ENCODE measurements around the gene GIGYF2. TPM values are rescaled to one million over a fixed set of nuclear protein-coding genes. Genes with fewer than 3 reads are reported as not detected.
"Not testable (repeated sequence)": the region's sequence is repeated elsewhere in the genome, so short reads cannot be mapped to it uniquely, and the experiment has no call there.

GIGYF2 gene
- total RNA-seq, 1 donor from 2014 or later: 75.2 TPM

- intact Hi-C loops (cut with micrococcal nuclease): no loop called here
Observed at GRCh38 chr2:232687382-232688160, 9.6 kb upstream of the GIGYF2 start.

DNA sequence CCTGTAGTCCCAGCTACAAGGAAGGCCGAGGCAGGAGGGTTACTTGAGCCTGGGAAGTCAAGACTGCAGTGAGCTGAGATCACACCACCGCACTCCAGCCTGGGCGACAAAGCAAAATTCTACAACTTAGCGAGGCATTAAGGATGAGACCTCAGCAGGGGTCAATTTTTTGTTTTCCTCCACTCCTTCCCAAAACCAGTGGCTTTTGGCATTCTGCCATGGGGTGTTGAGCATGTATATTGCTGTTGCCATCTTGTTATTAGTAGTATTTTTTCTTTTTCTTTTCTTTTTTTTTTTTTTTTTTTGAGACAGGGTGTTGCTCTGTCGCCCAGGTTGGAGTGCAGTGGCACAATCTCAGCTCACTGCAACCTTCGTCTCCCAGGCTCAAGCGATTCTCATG is 8.9 kb upstream of the GIGYF2 start:
- intact Hi-C loops (cut with micrococcal nuclease): no loop called here

GRCh38 chr2:232689152-232689910 is 7.8 kb upstream of the GIGYF2 start:
- intact Hi-C loops (cut with micrococcal nuclease): no loop called here

- intact Hi-C loops (cut with micrococcal nuclease): not testable (repeated sequence)
Observed at GRCh38 chr2:232691117-232691516, 6.0 kb upstream of the GIGYF2 start.

DNA sequence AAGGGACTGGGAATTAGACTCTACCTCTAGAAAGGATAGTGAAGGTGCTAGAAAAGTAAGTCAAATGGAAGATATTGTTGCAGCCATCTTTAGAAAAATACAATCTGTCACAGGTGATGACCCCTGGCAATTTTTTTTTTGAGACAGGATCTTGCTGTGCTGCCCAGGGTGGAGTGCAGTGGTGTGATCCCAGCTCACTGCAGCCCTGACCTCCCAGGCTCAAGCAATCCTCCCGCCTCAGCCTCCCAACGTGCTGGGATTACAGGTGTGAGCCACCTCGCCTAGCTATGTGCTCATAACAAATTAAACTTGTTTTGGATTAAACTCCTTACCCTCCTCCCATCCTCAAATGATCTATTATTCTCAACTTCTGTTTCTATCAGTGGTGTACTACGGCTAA is 3.8 kb upstream of the GIGYF2 start:
- intact Hi-C loops (cut with micrococcal nuclease): no loop called here

- intact Hi-C loops (cut with micrococcal nuclease): loop anchor here (1.0 to 5.0 kb wide), 14 partner anchors 90 to 1161 kb away; partner anchors contain the start of genes ATG16L1, DGKD, DIS3L2 and EIF4E2
Observed at GRCh38 chr2:232696609-232697058, 497 bp upstream of the GIGYF2 start.

DNA sequence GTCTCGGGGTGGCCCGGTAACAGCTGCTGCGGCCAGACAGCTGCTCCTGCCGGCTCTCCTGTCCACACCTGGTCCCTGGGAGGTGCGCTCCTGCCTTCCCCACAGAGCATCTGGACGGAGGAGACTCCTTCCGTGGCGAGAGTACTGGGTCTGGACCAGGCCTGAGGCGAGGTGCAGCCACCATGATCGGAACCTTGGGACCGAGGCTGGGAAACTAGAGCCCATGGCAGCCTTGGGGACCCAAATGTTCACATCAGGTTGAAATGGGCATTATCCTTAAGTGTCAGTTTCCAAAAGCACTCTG is 628 bp downstream of the GIGYF2 start:
- intact Hi-C loops (cut with micrococcal nuclease): loop anchor here (1.0 to 5.0 kb wide), 14 partner anchors 91 to 1160 kb away; partner anchors contain the start of genes ATG16L1, DGKD, DIS3L2 and EIF4E2

DNA sequence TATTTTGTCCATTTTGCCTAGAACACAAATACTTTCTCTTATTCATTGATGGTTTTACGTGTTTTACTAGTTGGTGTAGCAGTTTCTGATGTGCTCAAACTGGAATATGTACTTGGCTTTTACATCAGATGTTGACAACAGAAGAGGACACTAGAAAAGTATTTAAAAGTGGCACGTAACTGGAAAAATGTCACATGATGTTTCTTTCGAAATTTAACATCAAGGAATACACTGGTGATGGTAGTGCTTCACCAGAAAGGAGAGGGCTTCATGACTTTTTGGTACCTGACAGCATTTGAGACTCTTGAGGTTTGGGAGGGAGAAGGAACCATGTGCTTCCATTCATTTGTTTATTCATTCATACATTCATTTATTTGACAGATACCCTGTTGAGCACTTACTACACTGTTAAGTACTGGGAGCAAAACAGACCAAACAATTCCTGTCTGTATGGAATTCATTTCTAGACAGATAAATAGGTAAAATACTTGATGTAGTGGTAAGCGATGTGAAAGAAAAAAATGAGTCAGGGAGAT is 1.5 kb downstream of the GIGYF2 start:
- intact Hi-C loops (cut with micrococcal nuclease): loop anchor here (5.0 kb wide), 9 partner anchors 379 to 1159 kb away; partner anchors contain the start of genes ATG16L1, PTMA and USP40

DNA sequence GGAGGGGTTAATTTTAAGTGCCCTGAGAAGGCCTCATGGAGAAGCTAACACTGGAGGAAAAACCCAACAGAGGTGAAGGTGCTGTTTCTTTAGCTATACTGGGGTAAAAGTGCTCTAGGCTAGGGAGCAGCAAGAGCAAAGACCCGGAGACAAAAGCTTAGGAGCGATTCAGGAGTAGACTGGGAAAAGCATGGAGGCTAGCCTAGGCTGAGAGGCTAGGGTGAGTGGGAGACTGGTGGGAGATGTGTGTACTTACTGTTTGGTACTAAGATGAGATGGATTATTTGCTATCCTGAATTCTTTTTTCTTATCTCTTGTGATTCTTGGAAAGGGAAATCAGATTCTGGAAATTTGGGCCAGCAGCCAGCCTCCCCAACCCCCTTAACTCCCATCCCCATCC is 2.0 kb downstream of the GIGYF2 start:
- intact Hi-C loops (cut with micrococcal nuclease): loop anchor here (5.0 kb wide), 9 partner anchors 378 to 1158 kb away; partner anchors contain the start of genes ATG16L1, PTMA and USP40

- intact Hi-C loops (cut with micrococcal nuclease): no loop called here
Observed at GRCh38 chr2:232700154-232700553, 3.0 kb downstream of the GIGYF2 start.

GRCh38 chr2:232707076-232707475 is 9.9 kb downstream of the GIGYF2 start:
- intact Hi-C loops (cut with micrococcal nuclease): no loop called here

DNA sequence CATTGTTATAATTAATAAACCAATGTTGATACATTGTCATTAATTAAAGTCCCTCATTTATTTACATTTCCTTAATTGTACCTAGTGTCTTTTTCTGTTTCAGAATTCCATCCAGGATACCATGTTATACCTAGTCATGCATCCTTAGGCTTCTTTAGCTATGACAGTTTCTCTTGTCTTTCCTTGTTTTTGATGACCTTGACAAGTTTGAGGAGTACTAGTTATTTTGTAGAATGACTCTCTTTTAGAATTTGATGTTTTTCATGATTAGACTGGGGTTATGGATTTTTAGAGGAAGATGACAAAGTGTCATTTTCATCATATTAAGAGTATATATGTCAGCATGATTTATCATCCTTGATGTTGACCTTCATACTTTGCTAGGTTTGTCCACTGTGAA is 16.4 kb downstream of the GIGYF2 start:
- intact Hi-C loops (cut with micrococcal nuclease): no loop called here

DNA sequence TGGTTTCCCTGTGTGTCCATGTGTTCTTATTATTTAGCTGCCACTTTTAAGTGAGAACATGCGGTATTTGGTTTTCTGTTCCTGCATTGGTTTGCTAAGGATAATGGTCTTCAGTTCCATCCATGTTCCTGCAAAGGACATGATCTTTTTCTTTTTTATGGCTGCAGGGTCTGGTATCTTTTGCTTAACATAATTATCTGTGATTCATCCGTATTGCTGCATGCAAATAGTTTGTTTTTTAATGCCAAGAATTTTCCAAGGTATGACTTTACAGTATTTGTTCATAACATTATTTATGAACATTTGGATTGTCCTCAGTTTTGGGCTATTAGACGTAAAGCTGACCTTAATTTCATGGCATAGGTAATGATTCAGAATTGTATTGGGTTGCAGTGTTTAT is 17.8 kb downstream of the GIGYF2 start:
- intact Hi-C loops (cut with micrococcal nuclease): no loop called here

GRCh38 chr2:232720056-232720455 is 22.9 kb downstream of the GIGYF2 start:
- intact Hi-C loops (cut with micrococcal nuclease): not testable (repeated sequence)

- intact Hi-C loops (cut with micrococcal nuclease): no loop called here
Observed at GRCh38 chr2:232721261-232721660, 24.1 kb downstream of the GIGYF2 start.

GRCh38 chr2:232721882-232722281 is 24.8 kb downstream of the GIGYF2 start:
- intact Hi-C loops (cut with micrococcal nuclease): no loop called here

DNA sequence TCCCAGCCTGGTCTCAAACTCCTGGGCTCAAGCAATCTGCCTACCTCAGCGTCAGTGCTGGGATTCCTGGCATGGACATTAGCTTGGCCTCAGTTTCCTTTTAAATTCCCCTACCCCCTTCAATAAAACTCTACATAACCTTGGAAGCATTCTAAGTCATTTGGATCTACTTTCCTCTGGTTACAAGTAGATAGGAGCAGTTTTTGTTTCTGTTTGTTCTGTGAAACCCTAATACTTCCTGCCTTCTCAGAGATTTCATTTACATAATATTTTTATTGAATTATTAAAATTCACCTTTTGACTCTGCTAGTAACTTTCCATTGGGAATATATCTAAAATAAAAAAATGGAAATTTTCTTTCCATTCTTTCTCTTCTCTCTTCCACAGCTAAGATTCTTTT is 25.9 kb downstream of the GIGYF2 start:
- intact Hi-C loops (cut with micrococcal nuclease): no loop called here

DNA sequence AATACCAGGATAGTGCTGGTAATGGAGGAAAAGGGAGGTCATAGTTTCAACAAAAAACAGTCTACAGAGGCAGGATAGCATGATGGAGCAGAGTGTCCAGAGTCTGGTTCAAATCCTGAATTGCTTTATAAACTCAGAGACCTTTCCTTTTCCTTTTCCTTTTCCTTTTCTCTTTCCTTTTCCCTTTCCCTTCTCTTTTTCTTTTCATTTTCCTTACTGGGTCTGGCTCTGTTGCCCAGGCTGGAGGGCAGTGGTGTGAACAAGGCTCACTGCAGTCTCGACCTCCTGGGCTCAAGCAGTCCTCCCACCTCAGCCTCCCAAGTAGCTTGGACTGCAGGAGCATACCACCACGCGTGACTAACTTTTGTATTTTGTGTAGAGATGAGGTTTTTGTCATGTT is 31.7 kb downstream of the GIGYF2 start:
- intact Hi-C loops (cut with micrococcal nuclease): no loop called here

GRCh38 chr2:232731470-232731869 is 34.3 kb downstream of the GIGYF2 start:
- intact Hi-C loops (cut with micrococcal nuclease): no loop called here

GRCh38 chr2:232741294-232741693 is 44.2 kb downstream of the GIGYF2 start:
- intact Hi-C loops (cut with micrococcal nuclease): no loop called here

DNA sequence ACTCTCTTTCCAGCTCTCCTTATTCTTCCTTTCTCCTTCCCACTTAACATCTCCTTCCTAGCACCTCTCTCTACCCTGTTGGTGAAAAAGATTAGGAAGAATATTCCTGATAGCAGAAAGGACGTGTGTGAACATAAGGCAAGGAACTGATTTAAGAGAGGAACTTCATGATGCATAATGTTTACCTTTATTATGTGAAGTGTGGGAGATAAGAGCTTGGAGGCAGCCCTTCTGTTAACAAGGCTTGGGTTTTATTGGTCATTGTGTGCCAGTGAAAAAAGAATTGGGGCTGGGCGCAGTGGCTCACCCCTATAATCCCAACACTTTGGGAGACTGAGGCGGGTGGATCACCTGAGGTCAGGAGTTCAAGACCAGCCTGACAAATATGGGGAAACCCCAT is 44.8 kb downstream of the GIGYF2 start:
- intact Hi-C loops (cut with micrococcal nuclease): no loop called here

- intact Hi-C loops (cut with micrococcal nuclease): no loop called here
Observed at GRCh38 chr2:232744963-232745362, 47.8 kb downstream of the GIGYF2 start.
